Smooth muscle cell (in vitro differentiated cells): ENCODE results near the gene DRGX. TPM values are rescaled to one million over a fixed set of nuclear protein-coding genes. Genes with fewer than 3 reads are reported as not detected.

ENCODE experiments used
- DNase-seq: peaks from one replicate; lab custom pipeline; 2025; ENCODE audit not compliant: unreplicated experiment; lab: John Stamatoyannopoulos, UW
- H2AFZ ChIP-seq: fragments of 200-600 bp; sonication (generic); 2 replicates; pipeline ENCODE4 v1.6.0; 2016; ENCODE audit warnings: antibody characterized with exemption, low read depth, mild to moderate bottlenecking
- H3F3A ChIP-seq: fragments of 200-600 bp; sonication (generic); 2 replicates; pipeline ENCODE4 v1.6.0; 2017; ENCODE audit warnings: antibody characterized with exemption, low read depth
- H3K27ac ChIP-seq: fragments of 200-600 bp; sonication (generic); 2 replicates; pipeline ENCODE4 v1.5.1; 2016; ENCODE audit warnings: low read depth, mild to moderate bottlenecking
- H3K27me3 ChIP-seq: fragments of 200-600 bp; sonication (generic); 2 replicates; pipeline ENCODE4 v1.6.1; 2016; ENCODE audit warnings: low read depth, mild to moderate bottlenecking
- H3K36me3 ChIP-seq: fragments of 200-600 bp; sonication (generic); 2 replicates; pipeline ENCODE4 v1.5.1; 2016; ENCODE audit warnings: low read depth
- H3K4me1 ChIP-seq: fragments of 200-600 bp; sonication (generic); 2 replicates; pipeline ENCODE4 v1.5.1; 2016; ENCODE audit warnings: low read depth
- H3K4me2 ChIP-seq: fragments of 200-600 bp; sonication (generic); 2 replicates; pipeline ENCODE4 v1.6.0; 2016; ENCODE audit warnings: mild to moderate bottlenecking
- H3K4me3 ChIP-seq: fragments of 200-600 bp; sonication (generic); 2 replicates; pipeline ENCODE4 v1.5.1; 2016; ENCODE audit warnings: mild to moderate bottlenecking
- H3K79me2 ChIP-seq: fragments of 200-600 bp; sonication (generic); 2 replicates; pipeline ENCODE4 v1.6.0; 2016; ENCODE audit warnings: low read depth, mild to moderate bottlenecking
- H3K9ac ChIP-seq: fragments of 200-600 bp; sonication (generic); 2 replicates; pipeline ENCODE4 v1.6.0; 2016; ENCODE audit warnings: low read depth
- H3K9me3 ChIP-seq: fragments of 200-600 bp; sonication (generic); replicated peaks from 2 replicates; pipeline ENCODE4 v1.5.1; 2016; ENCODE audit warnings: low read depth
- H4K20me1 ChIP-seq: fragments of 200-600 bp; sonication (generic); 2 replicates; pipeline ENCODE4 v1.6.0; 2016; ENCODE audit warnings: low read depth
- CTCF ChIP-seq: fragments of 200-600 bp; sonication (generic); IDR thresholded peaks from 2 replicates; pipeline ENCODE4 v1.5.1; 2017; ENCODE audit warnings: borderline replicate concordance, mild to moderate bottlenecking, antibody characterized with exemption; ENCODE audit not compliant: insufficient read depth, poor library complexity, severe bottlenecking
- WGBS: methylation state at CpG from one replicate; pipeline ENCODE4 v1.1.7; 2016; ENCODE audit warnings: low lambda C conversion rate; 5-methylcytosine and 5-hydroxymethylcytosine counted together
- polyA plus RNA-seq: library from polyadenylated mRNA; unstranded; fragments of >200 nt; fragmentation: Nextera tagmentation; extraction: Ambion mirVana; gene quantifications from 2 replicates; pipeline ENCODE4 v1.2.1, GENCODE V29; 2016
- total RNA-seq: library from RNA; depleted of rRNA; stranded (reverse); fragments of >200 nt; gene quantifications from 2 replicates; pipeline ENCODE4 v1.2.3, GENCODE V29; 2014

DRGX gene
- total RNA-seq = not detected in 2 replicates
- polyA plus RNA-seq = not detected in 2 replicates

GRCh38 chr10:49395741-49396665 lies at the start of gene DRGX:
Gene DRGX, minus strand, starts transcription at chr10:49396089. Its CDS starts 649 bp downstream, at chr10:49395440.
- 3% methylated on average over 63 of the region's 63 CpGs for WGBS
- H3K79me2 ChIP-seq = no peaks in the 10 kb centered on the region
- peaks cover 100% of the 10 kb centered on the region for H3K27me3 ChIP-seq
- DNase-seq = no peak
- no peaks in the 10 kb centered on the region for H3K9me3 ChIP-seq
- no peak within 1 kb of the TSS for H3K4me3 ChIP-seq
- no peaks in the 10 kb centered on the region for H4K20me1 ChIP-seq
- H3K4me1 ChIP-seq = no peaks in the 10 kb centered on the region
- no peak for TF ChIP-seq CTCF
- peak within 1 kb of the TSS; percentile 49 for H3K4me2 ChIP-seq
- no peak within 1 kb of the TSS for H2AFZ ChIP-seq
- H3K27ac ChIP-seq = no peak within 1 kb of the TSS
- H3K9ac ChIP-seq = no peak within 1 kb of the TSS
- H3F3A ChIP-seq = no peaks in the 10 kb centered on the region
- no peaks in the 10 kb centered on the region for H3K36me3 ChIP-seq

GRCh38 chr10:49444349-49444748 lies 48.5 kb upstream of the DRGX start:
- Histone ChIP-seq H3K79me2 (no peaks in the 10 kb centered on the region), H3K36me3 (no peaks in the 10 kb centered on the region), H3K4me2 (no peak overlapping the region), H3K9ac (no peak overlapping the region), H3K4me3 (no peak overlapping the region), H3F3A (no peaks in the 10 kb centered on the region), H4K20me1 (no peaks in the 10 kb centered on the region), H3K9me3 (peaks cover 7% of the 10 kb centered on the region), H2AFZ (no peak overlapping the region), H3K4me1 (no peaks in the 10 kb centered on the region), H3K27me3 (no peaks in the 10 kb centered on the region), H3K27ac (no peak overlapping the region)
- 95% methylated on average over 4 of the region's 4 CpGs for WGBS
- no peak for DNase-seq
- no peak for TF ChIP-seq CTCF

GRCh38 chr10:49442863-49443262 lies 47.0 kb upstream of the DRGX start:
- DNase-seq = no peak
- Histone ChIP-seq H4K20me1 (no peaks in the 10 kb centered on the region), H2AFZ (no peak overlapping the region), H3F3A (no peaks in the 10 kb centered on the region), H3K27me3 (no peaks in the 10 kb centered on the region), H3K27ac (no peak overlapping the region), H3K4me1 (no peaks in the 10 kb centered on the region), H3K4me2 (no peak overlapping the region), H3K9ac (no peak overlapping the region), H3K36me3 (no peaks in the 10 kb centered on the region), H3K79me2 (no peaks in the 10 kb centered on the region), H3K9me3 (no peaks in the 10 kb centered on the region), H3K4me3 (no peak overlapping the region)
- TF ChIP-seq CTCF = no peak
- 93% methylated on average over 4 of the region's 4 CpGs for WGBS
